Measurements from ENCODE around the gene CEBPE.

CEBPE gene

GRCh38 chr14:23071921-23072539, 47.0 kb downstream of the CEBPE start:
- no peak overlapping the region; the same call in 1 of the 2 replicates for H3K4me3 ChIP-seq (ENCODE audit: low read length)
- no peak for TF ChIP-seq ZNF274 (IDR thresholded peaks at IDR 0.05; ENCODE audit: low read depth, low read length)

- H3K4me3 ChIP-seq (ENCODE audit: low read length), result peak overlapping the region; percentile 87
- TF ChIP-seq ZNF274 (IDR thresholded peaks at IDR 0.05; ENCODE audit: low read depth, low read length), result no peak
Measured at GRCh38 chr14:23071244-23071920, 47.7 kb downstream of the CEBPE start.

GRCh38 chr14:23070262-23071129, 48.6 kb downstream of the CEBPE start:
- peak overlapping the region; percentile 87 for H3K4me3 ChIP-seq (ENCODE audit: low read length)
- no peak for TF ChIP-seq ZNF274 (IDR thresholded peaks at IDR 0.05; ENCODE audit: low read depth, low read length)

GRCh38 chr14:23069413-23069806, 49.6 kb downstream of the CEBPE start:
- TF ChIP-seq ZNF274 (IDR thresholded peaks at IDR 0.05; ENCODE audit: low read depth, low read length), result no peak
- no peak overlapping the region for H3K4me3 ChIP-seq (ENCODE audit: low read length)

GRCh38 chr14:23068789-23069412, 50.2 kb downstream of the CEBPE start:
- no peak overlapping the region for H3K4me3 ChIP-seq (ENCODE audit: low read length)
- TF ChIP-seq ZNF274 (IDR thresholded peaks at IDR 0.05; ENCODE audit: low read depth, low read length), result no peak

GRCh38 chr14:23067847-23068788, 50.9 kb downstream of the CEBPE start:
- no peak overlapping the region for H3K4me3 ChIP-seq (ENCODE audit: low read length)
- TF ChIP-seq ZNF274 (IDR thresholded peaks at IDR 0.05; ENCODE audit: low read depth, low read length), result no peak
